GM18870 (cell line): ENCODE results near the gene ETV2.
"Not testable (repeated sequence)": the region's sequence is repeated elsewhere in the genome, so short reads cannot be mapped to it uniquely, and the experiment has no call there.

Source experiments
- ATAC-seq: cut with Tn5 transposase; IDR thresholded peaks from one replicate; pipeline ENCODE4 v1.9.1; 2021; ENCODE audit warnings: moderate library complexity; ENCODE audit not compliant: unreplicated experiment

Gene ETV2

GRCh38 chr19:35641515-35642151, at the start of gene ETV2:
Gene ETV2, plus strand, starts transcription at chr19:35641745. Its CDS starts 716 bp downstream, at chr19:35642461.
- no peak for ATAC-seq

GRCh38 chr19:35592226-35592625, 49.3 kb upstream of the ETV2 start:
- ATAC-seq, result no peak

- ATAC-seq, result not testable (repeated sequence)
These were observed 46.5 kb upstream of the ETV2 start for GRCh38 chr19:35595026-35595425.

- no peak for ATAC-seq
These were observed 45.6 kb upstream of the ETV2 start for GRCh38 chr19:35595928-35596327.

GRCh38 chr19:35596366-35596999, 45.1 kb upstream of the ETV2 start:
- ATAC-seq, result no peak

- no peak for ATAC-seq
These were observed 39.6 kb upstream of the ETV2 start for GRCh38 chr19:35601971-35602370.

GRCh38 chr19:35604436-35604835, 37.1 kb upstream of the ETV2 start:
- not testable (repeated sequence) for ATAC-seq

GRCh38 chr19:35607170-35607569, 34.4 kb upstream of the ETV2 start:
- not testable (repeated sequence) for ATAC-seq

- ATAC-seq, result no peak
These were observed 33.9 kb upstream of the ETV2 start for GRCh38 chr19:35607661-35608060.

- ATAC-seq, result no peak
These were observed 33.3 kb upstream of the ETV2 start for GRCh38 chr19:35608251-35608650.

GRCh38 chr19:35609851-35610353, 31.6 kb upstream of the ETV2 start:
- peak; percentile 43 for ATAC-seq

GRCh38 chr19:35612224-35612558, 29.4 kb upstream of the ETV2 start:
- no peak for ATAC-seq

- ATAC-seq, result peak; percentile 37
These were observed 28.8 kb upstream of the ETV2 start, which contains the start of gene HAUS5 for GRCh38 chr19:35612559-35613321. Gene HAUS5, plus strand, starts transcription at chr19:35612735. Its CDS starts 60 bp downstream, at chr19:35612795.

GRCh38 chr19:35613574-35613973, 28.0 kb upstream of the ETV2 start:
- ATAC-seq, result no peak

GRCh38 chr19:35615036-35615435, 26.5 kb upstream of the ETV2 start:
- no peak for ATAC-seq

GRCh38 chr19:35618857-35619256, 22.7 kb upstream of the ETV2 start:
- ATAC-seq, result no peak

GRCh38 chr19:35619290-35619923, 22.1 kb upstream of the ETV2 start:
- ATAC-seq, result no peak

GRCh38 chr19:35620001-35620400, 21.5 kb upstream of the ETV2 start:
- no peak for ATAC-seq

- no peak for ATAC-seq
These were observed 19.8 kb upstream of the ETV2 start for GRCh38 chr19:35621708-35622107.

GRCh38 chr19:35622750-35623149, 18.8 kb upstream of the ETV2 start:
- ATAC-seq, result no peak

GRCh38 chr19:35623327-35624010, 18.1 kb upstream of the ETV2 start:
- ATAC-seq, result no peak
